ENCODE results near the gene AMBRA1.
A peak's percentile ranks its signal among the peaks of the same experiment; 100 is the strongest.

The AMBRA1 gene, protein sequence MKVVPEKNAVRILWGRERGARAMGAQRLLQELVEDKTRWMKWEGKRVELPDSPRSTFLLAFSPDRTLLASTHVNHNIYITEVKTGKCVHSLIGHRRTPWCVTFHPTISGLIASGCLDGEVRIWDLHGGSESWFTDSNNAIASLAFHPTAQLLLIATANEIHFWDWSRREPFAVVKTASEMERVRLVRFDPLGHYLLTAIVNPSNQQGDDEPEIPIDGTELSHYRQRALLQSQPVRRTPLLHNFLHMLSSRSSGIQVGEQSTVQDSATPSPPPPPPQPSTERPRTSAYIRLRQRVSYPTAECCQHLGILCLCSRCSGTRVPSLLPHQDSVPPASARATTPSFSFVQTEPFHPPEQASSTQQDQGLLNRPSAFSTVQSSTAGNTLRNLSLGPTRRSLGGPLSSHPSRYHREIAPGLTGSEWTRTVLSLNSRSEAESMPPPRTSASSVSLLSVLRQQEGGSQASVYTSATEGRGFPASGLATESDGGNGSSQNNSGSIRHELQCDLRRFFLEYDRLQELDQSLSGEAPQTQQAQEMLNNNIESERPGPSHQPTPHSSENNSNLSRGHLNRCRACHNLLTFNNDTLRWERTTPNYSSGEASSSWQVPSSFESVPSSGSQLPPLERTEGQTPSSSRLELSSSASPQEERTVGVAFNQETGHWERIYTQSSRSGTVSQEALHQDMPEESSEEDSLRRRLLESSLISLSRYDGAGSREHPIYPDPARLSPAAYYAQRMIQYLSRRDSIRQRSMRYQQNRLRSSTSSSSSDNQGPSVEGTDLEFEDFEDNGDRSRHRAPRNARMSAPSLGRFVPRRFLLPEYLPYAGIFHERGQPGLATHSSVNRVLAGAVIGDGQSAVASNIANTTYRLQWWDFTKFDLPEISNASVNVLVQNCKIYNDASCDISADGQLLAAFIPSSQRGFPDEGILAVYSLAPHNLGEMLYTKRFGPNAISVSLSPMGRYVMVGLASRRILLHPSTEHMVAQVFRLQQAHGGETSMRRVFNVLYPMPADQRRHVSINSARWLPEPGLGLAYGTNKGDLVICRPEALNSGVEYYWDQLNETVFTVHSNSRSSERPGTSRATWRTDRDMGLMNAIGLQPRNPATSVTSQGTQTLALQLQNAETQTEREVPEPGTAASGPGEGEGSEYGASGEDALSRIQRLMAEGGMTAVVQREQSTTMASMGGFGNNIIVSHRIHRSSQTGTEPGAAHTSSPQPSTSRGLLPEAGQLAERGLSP (N-terminal part only)

DNA sequence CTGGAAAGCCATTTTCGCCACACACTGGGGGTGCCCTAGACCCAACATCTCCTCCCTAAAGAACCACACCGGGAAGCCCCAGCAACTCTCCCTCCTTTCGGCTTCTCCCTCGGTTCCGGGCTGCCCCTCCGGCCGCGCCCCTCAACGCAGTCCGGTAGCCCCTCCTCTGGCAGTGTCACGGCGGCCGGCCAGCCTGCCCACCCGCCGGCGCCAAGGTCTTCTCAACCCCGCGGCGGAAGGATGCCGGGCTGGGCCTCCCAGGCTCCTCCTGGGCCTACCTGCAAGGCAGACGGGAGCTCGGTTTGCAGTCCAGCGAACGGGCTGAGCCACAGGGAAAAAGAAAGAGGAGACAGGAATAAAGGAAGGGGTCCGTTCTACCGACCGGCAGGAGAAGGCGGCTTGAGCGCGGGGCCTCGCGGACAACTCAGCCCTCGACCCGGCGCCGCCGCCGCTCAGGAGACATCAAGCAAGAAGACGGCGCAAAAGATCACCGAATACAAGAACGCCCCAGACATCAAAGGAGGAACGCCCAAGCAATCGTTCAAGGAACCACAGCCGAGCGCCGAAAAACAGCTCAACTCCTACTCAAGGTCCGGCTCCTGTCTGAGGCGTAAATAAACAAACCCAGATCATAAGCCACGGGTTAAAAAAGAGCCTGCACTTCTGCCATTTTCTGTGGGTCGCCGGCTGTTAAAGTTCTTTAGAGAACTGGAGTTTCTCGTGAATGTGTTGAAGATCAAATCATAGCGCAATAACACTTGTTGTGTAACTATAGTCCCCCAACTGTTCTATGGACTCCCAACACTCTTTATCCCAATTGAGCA lies at the start of gene AMBRA1:
Gene AMBRA1, minus strand, starts transcription at position 474 of the 824 bp plus-strand sequence. CDS start 45,643 bp downstream, outside the sequence.
- H3K4me3 ChIP-seq (ENCODE audit: low read depth, low read length), result peak within 1 kb of the TSS; percentile 92
- peak; percentile 67 for DNase-seq (ENCODE audit: low read depth)

DNA sequence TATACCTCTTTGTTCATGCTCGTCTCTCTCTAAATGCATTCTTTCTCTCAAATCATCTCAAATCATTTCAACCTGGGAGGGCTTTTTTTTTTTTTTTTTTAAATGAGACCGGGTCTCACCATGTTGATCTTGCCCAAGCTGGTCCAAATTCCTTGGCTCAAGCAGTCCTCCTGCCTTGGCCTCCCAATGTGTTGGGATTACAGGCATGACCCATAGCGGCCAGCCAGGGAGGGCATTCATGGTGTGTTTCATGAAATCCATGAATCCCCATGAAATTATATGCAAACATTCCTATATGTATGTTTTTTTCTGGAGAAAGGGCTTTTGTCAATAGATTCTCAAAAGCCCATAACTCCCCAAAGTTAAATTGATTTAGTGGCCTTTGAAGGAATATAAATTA lies 49.7 kb upstream of the AMBRA1 start:
- H3K4me3 ChIP-seq (ENCODE audit: low read depth, low read length), result no peak overlapping the region
- no peak for DNase-seq (ENCODE audit: low read depth)

DNA sequence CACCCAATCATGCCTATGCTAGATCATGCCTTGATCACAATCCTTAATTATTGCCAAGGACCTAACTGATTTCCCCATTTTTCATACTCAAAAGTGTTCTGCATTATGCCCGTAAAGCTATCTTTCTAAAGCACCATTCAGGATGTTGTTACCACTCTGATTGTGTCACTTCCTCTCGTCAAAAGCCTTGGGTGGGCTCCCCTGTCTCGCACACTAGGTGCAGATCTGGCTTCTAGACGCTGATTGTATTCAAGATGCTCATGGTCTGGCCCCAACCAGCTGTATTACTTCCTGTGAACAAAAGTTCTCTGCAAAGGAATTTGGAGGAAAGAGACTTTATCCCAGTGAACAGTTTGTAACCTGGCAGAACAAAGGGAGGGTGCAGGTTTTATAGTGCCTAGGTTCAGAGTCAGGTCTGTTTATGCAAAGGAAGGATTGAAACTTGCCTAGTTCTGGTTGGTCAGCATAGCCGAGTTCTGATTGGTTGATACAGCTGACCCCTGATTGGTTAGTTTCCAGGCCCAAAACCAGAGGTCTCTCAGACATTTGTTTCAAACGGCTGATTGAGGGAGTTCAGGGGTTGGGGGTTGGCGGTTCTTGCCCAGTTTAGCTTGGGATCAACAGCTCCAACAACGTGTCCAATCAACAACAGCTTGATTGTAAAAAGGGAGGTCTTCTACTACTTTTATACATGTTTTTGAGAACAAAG lies 49.0 kb upstream of the AMBRA1 start:
- H3K4me3 ChIP-seq (ENCODE audit: low read depth, low read length), result no peak overlapping the region
- no peak for DNase-seq (ENCODE audit: low read depth)

DNA sequence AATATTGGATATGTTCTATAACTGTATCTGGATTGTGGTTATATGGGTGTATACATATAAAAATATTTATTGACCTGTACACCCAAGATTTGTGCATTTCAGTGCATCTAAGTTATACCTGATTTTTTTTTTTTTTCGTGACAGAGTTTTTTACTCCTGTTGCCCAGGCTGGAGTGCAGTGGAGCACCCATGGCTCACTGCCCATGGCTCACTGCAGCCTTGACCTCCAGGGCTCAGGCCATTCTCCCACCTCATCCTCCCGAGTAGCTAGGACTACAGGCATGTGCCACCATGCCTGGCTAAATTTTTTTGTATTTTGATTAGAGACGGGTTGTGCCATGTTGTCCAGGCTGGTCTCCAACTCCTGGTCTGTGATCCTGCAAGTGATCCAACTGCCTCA lies 47.8 kb upstream of the AMBRA1 start:
- H3K4me3 ChIP-seq (ENCODE audit: low read depth, low read length), result no peak overlapping the region
- no peak for DNase-seq (ENCODE audit: low read depth)

DNA sequence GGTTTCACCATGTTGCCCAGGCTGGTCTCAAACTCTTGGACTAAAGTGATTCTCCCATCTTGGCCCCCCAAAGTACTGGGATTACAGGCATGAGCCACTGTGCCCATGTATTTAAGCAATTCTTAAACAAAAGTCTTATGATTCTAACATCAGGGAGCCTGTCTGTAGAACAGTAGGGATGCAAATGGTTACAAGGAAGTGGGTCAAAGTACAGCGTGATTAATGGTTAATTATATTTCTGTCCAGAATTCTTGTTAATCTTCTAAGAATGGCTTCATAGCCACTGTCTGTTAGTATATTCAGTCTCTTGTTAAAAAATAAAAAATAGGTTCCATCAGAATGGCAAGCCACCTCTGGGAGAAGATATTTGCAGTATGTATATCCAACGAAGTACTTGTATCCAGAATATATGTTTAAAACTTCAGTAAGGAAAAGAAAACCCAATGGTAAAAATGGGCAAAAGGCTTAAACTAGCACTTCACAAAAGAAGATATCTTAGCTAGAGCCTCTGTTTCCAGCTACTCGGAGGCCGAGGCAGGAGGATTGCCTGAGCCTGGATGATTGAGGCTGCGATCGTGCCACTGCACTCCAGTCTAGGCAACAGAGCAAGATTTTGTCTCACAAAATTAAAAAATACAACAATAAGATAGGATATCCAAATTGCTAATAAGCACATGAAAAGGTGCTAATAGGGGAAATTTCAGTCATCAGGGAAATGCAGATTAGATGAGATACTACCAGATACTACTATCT lies 46.4 kb upstream of the AMBRA1 start:
- H3K4me3 ChIP-seq (ENCODE audit: low read depth, low read length), result no peak overlapping the region
- DNase-seq (ENCODE audit: low read depth), result no peak

DNA sequence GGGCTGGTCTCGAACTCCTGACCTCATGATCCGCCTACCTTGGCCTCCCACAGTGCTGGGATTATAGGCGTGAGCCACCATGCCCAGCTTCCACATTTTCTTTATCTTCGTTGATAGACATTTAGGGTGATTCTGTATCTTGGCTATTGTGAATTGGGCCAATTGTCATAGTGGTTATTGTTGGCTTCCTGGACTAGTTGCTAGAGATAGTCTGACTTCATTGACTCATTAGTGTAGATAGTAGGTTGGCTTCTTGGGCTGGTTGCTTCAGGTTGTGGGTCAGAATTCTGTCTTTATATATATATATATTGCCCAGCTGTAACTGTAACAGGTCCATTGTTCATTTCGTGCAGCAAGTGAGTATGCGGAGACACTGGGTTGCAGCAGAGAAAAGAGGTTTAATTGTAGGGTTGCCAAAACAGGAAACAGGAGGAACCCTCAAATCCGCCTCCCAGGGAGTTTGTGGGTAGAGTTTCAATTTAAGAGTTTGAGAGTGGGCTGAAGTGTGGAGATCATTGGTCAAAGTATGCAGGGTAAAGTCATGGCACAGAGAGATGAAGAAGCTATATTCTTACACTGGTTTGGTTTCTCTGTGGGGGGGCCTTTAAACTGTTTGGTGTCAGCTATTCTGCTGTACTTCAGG lies 45.5 kb upstream of the AMBRA1 start:
- H3K4me3 ChIP-seq (ENCODE audit: low read depth, low read length), result no peak overlapping the region

DNA sequence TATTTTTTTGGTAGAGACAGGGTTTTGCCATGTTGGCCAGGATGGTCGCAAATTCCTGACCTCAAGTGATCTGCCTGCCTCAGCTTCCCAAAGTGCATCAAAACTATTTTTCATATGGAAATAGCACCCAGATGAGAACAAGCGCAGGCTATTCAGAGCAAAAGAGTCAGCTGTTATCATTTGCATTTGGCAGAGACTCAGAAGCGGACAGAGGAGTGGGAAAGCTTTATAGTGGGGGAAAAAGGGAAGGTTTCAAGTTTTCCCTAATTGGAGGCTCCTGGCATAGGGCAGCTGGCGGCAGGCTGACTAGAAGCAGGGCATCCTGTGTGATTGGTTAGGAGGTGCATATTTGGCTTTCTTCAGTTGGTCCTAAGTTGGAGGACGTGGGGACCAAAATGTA lies 43.7 kb upstream of the AMBRA1 start:
- no peak for DNase-seq (ENCODE audit: low read depth)
- H3K4me3 ChIP-seq (ENCODE audit: low read depth, low read length), result no peak overlapping the region

More for the DNA sequence above, 45.5 kb upstream of the AMBRA1 start:
- DNase-seq (ENCODE audit: low read depth), result no peak

DNA sequence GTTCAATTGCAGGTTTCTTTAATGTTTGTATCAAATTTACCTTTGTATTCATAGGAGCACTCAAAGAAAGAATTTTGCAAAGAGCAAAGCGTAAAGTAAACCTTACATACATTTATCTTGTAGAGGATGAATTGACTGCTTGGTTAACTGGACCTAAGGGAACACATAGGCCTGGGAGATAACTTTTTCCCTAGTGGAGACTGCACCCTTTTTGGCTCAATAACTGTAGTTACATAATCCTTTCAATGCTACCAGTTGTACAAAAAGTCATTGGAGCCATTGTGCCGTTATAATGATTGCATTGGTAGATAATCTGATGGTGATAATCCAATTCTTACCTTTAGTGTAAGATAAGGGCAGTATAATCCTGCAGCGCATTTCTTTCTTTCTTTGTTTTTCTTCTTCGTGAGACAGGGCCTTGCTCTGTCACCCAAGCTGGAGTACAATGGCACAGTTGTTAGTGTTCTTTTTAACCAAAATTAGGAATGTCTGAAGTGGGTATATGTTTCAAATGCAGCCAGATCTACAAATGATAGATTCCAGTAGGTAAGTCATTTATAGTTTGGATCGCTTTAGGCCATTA lies 41.8 kb upstream of the AMBRA1 start:
- no peak for DNase-seq (ENCODE audit: low read depth)
- no peak overlapping the region for H3K4me3 ChIP-seq (ENCODE audit: low read depth, low read length)

DNA sequence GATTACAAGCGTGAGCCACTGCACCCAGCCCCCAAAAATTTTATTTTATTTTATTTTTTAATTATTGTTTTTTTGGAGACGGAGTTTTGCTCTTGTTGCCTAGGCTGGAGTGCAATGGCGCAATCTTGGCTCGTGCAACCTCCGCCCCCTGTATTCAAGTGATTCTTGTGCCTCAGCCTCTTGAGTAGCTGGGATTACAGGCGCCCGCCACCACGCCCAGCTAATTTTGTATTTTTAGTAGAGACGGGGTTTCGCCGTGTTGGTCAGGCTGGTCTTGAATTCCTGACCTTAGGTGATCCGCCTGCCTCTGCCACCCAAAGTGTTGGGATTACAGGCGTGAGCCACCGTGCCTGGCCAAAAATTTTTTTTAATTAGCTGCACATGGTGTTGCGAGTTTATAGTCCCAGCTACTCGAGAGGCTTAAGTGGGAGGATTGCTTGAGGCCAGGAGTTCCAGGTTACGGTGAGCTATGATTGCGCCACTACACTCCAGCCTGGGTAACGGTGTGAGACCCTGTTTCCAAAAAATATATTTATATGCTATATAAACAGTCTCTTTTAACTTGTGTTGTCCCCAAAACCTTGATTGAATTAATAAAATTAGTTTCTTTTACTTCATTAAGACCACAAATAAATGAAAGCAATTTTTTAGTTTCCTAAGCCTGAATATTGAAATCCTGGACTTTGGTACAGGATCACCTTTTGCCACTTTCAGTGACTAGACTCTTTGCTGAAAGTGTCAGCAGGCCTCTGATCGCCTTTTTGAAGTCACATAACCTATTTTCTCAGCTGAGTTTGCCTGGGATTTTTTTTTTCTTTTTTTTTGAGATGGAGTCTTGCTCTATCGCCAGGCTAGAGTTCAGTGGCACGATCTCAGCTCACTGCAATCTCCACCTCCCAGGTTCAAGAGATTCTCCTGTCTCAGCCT lies 39.7 kb upstream of the AMBRA1 start:
- H3K4me3 ChIP-seq (ENCODE audit: low read depth, low read length), result no peak overlapping the region
- DNase-seq (ENCODE audit: low read depth), result no peak

DNA sequence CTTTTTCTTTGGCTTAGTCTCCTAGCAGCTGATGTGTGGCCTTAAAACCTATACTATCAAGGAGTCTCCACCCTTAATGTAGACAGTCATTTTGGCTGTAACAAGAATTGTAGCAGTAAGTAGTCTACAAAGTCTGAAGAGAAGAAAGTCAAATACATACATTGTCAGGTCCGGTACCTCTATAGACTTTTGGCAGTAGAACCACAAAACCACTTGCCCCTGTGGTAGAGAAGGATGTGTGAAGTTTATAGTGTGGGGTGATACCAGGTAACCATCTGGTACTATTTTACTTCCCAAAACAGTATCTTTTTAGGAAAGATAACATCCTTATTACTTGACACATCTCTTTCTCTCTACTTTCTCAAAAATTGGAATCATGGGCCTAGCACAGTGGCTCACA lies 38.7 kb upstream of the AMBRA1 start:
- DNase-seq (ENCODE audit: low read depth), result no peak
- H3K4me3 ChIP-seq (ENCODE audit: low read depth, low read length), result no peak overlapping the region

DNA sequence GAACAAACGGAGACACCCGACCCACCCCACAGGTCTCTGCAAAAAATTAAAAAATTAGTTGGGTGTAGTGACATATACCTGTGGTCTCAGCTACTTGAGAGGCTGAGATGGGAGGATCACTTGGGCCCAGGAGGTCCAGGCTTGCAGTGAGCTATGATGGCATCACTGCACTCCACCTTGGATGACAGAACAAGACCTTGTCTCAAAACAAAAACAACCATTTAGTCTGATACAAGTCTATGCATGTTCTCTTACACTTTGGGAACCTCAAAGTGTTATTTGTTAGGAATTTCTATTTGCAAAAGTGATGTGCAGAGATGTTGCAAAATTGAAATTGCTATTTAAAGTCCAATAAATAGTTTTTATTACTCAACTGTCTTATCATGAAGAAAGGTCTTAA lies 37.9 kb upstream of the AMBRA1 start:
- H3K4me3 ChIP-seq (ENCODE audit: low read depth, low read length), result no peak overlapping the region
- DNase-seq (ENCODE audit: low read depth), result no peak

DNA sequence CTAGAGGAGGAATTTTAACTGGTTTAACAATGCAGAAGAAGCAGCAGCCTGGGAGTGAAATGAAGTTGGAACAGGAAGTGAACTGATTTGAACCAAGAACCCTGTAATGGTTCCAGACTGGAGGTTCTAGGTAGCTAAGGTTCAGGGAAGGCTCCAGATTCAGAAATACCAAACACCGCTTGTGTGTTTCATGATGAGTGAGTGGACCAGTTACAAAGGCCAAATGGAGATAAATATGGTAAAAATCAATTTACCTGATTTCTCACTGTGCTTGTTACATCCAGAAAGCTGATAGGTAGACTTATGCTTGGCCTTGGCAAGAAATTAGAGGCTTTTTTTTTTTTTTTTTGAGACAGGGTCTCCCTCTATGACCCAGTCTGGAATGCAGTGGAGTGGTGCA lies 36.4 kb upstream of the AMBRA1 start:
- no peak for DNase-seq (ENCODE audit: low read depth)
- no peak overlapping the region for H3K4me3 ChIP-seq (ENCODE audit: low read depth, low read length)

DNA sequence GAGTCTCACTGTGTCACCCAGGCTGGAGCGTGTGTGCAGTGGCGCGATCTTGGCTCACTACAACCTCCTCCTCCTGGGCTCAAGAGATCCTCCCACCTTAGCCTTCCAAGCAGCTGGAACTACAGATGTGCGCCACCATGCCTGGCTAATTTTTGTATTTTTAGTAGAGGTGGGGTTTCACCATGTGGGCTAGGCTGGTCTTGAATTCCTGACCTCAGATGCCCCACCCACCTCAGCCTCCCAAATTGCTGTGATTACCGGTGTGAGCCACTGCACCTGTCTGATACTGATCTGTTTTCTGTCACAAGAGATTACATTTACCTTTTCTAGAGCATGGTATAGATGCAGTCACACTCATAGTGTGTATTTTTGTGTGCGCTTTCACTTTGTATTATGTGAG lies 35.1 kb upstream of the AMBRA1 start:
- no peak for DNase-seq (ENCODE audit: low read depth)
- H3K4me3 ChIP-seq (ENCODE audit: low read depth, low read length), result no peak overlapping the region

DNA sequence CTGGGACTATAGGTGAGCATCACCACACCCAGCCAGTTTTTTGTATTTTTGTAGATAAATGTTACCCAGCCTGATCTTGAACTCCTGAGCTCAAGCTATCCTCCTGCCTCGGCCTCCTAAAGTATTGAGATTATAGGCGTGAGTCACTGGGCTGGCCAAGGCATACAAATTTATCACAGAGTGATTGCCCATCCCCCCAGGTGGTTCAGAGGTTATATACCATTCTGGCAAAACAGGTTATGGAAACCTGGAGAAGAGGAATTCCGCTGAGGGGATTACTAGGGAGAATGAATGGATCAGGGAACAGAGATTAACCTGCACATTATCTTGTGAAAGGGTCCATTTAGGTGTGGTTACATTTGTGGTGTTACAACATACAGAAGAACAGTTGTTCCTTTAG lies 31.6 kb upstream of the AMBRA1 start:
- DNase-seq (ENCODE audit: low read depth), result no peak

DNA sequence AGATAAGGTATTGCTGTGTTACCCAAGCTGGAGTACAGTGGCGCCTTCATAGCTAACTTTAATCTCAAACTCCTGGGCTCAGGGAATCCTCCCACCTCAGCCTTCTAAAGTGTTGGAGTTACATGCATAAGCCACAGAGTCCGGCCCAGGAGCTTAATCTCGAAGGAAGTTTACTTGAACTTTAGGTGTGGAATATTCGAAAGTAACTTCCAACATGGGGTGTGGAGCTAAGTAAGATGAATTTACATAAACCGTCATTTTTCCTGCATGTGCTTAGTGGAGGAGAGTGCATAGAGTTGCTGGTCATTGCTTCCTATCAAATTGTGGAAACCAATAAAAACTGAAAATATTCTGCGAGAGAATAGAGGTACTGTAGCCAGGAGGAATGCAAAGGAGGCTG lies 25.0 kb upstream of the AMBRA1 start:
- H3K4me3 ChIP-seq (ENCODE audit: low read depth, low read length), result peak overlapping the region; percentile 84
- DNase-seq (ENCODE audit: low read depth), result no peak

More for the DNA sequence above, 31.6 kb upstream of the AMBRA1 start:
- H3K4me3 ChIP-seq (ENCODE audit: low read depth, low read length), result no peak overlapping the region

DNA sequence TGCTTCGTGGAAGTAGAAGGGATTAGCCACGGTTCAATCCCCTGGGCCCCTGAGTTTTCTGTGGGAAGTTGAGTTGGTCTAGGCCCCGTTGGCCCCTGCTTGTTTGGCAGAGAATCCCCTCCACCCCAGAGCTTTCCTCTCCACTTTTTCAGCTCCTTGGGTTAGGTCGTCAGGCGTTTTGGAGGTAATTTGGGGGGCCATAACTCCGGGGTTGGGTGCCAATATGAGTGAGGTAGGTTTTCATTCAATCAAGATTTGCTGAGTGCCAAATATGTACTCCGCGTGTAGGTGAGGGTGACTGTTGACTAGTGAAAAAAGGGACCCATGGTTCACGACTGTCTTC lies 24.1 kb upstream of the AMBRA1 start:
- peak overlapping the region; percentile 84 for H3K4me3 ChIP-seq (ENCODE audit: low read depth, low read length)
- DNase-seq (ENCODE audit: low read depth), result no peak
